ENCODE data around the gene ADAMTS17.

DNA sequence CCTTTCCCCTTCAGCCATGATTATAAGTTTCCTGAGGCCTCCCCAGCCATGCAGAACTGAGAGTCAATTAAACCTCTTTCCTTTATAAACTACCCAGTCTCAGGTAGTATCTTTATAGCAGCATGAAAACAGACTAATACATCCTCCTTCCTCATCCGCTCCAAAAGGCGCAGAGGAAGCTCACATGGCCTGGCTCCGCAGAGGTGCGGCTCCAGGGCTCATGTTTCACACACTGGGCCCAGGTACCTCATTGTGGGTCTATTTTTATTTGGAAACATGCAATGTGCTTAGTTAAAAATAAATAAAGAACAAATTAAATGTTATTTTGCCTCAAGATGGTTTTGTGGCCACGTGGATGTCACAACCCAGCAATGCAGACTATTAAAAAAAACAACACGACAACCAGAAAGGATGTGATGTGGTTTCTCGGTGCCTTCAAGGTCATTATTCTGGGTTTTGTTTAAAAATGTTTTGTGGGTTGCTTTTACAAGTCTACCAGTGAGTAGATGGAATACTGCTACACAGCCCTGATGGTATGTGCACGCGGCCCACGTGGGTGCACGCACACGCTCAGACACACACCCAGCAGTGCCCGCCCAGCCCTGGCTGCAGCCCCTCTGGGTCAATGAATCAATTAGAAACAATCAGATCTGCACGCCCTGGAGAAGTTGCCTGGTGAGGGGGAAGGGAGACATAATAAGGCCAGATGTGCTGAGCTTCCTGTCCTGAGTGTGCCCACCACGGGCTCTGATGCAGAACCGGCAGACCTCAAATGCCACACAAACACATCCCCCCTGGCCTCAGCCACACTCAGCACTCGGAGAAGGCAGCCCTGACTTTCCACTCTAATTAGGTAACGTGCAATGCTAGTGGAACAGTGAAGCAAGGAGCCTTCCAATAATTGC lies 140.1 kb downstream of the ADAMTS17 start:
- TF ChIP-seq SIN3A (IDR thresholded peaks at IDR 0.05; ENCODE audit: borderline replicate concordance, insufficient read depth, low read depth, low read length) (no peak), CTCF (IDR thresholded peaks at IDR 0.05) (no peak), REST (IDR thresholded peaks at IDR 0.05; ENCODE audit: insufficient read depth in 1 of 2, low read depth in 2 of 2, low read length in 1 of 2) (no peak), TCF7L2 (IDR thresholded peaks at IDR 0.05; ENCODE audit: low read depth, low read length) (no peak)
